HepG2 (cell line): ENCODE results near the gene ITPK1. TPM values are rescaled to one million over a fixed set of nuclear protein-coding genes. Genes with fewer than 3 reads are reported as not detected.

ENCODE experiments used
- ARID5B ChIP-seq: IDR thresholded peaks from 2 replicates; pipeline ENCODE4 v1.4.0; 2020; ENCODE audit warnings: mild to moderate bottlenecking, missing genetic modification reagents
- CEBPG ChIP-seq: IDR thresholded peaks from 2 replicates; pipeline ENCODE4 v1.6.1; 2016
- CREB1 ChIP-seq, 2 experiments: fragments of 450-650 bp in 1 of 2; IDR thresholded peaks; 2 replicates each; pipeline ENCODE4 v1.6.1; 2016 to 2017; ENCODE audit warnings: control low read depth in 1 of 2, mild to moderate bottlenecking in 1 of 2, missing compliant biosample characterization in 1 of 2, missing genetic modification characterization in 1 of 2
- DPF2 ChIP-seq: sonication (generic); formaldehyde crosslinking; IDR thresholded peaks from 2 replicates; pipeline ENCODE4 v1.4.0; 2020; ENCODE audit warnings: mild to moderate bottlenecking, low read depth, missing genetic modification reagents, borderline replicate concordance
- EEA1 ChIP-seq: sonication (generic); formaldehyde crosslinking; IDR thresholded peaks from 2 replicates; pipeline ENCODE4 v1.5.1; 2020; ENCODE audit warnings: mild to moderate bottlenecking, missing genetic modification reagents, borderline replicate concordance
- LCORL ChIP-seq, 2 experiments: fragments of 450-650 bp in 1 of 2; sonication (generic) in 1 of 2; formaldehyde crosslinking in 1 of 2; IDR thresholded peaks; 2 replicates each; pipeline versions ENCODE4 v1.5.0 to v1.6.1; 2017 to 2020; ENCODE audit warnings: antibody characterized with exemption in 1 of 2, missing genetic modification reagents in 1 of 2
- NBN ChIP-seq: fragments of 450-650 bp; conservative IDR thresholded peaks from 2 replicates; pipeline ENCODE4 v1.6.1; 2017
- PHF20 ChIP-seq: sonication (generic); formaldehyde crosslinking; IDR thresholded peaks from 2 replicates; pipeline ENCODE4 v1.5.0; 2020; ENCODE audit warnings: mild to moderate bottlenecking, missing genetic modification reagents
- STAT5B ChIP-seq: sonication (generic); formaldehyde crosslinking; IDR thresholded peaks from 2 replicates; pipeline ENCODE4 v1.4.0; 2020; ENCODE audit warnings: missing genetic modification reagents
- ZBTB40 ChIP-seq, 2 experiments: fragments of 450-650 bp in 1 of 2; sonication (generic) in 1 of 2; formaldehyde crosslinking in 1 of 2; IDR thresholded peaks; 2 replicates each; pipeline versions ENCODE4 v1.6.1 to v1.8.0; 2016 to 2022; ENCODE audit warnings: antibody characterized with exemption in 1 of 2, mild to moderate bottlenecking in 1 of 2, missing genetic modification reagents in 1 of 2
- ZBTB7B ChIP-seq: sonication (generic); formaldehyde crosslinking; IDR thresholded peaks from 2 replicates; pipeline ENCODE4 v1.4.0; 2020; ENCODE audit warnings: missing genetic modification reagents
- ZNF10 ChIP-seq: sonication (generic); formaldehyde crosslinking; IDR thresholded peaks from 2 replicates; pipeline ENCODE4 v1.4.0; 2020; ENCODE audit warnings: mild to moderate bottlenecking, low read depth, missing genetic modification reagents, borderline replicate concordance
- ZNF562 ChIP-seq: sonication (generic); formaldehyde crosslinking; IDR thresholded peaks from 2 replicates; pipeline ENCODE4 v1.8.0; 2022; ENCODE audit warnings: missing genetic modification reagents, borderline replicate concordance
- ZNF577 ChIP-seq: sonication (generic); formaldehyde crosslinking; IDR thresholded peaks from 2 replicates; pipeline ENCODE4 v1.4.0; 2020; ENCODE audit warnings: mild to moderate bottlenecking, low read depth, missing genetic modification reagents, borderline replicate concordance
- ZNF83 ChIP-seq: sonication (generic); formaldehyde crosslinking; IDR thresholded peaks from 2 replicates; pipeline ENCODE4 v1.4.0; 2020; ENCODE audit warnings: missing genetic modification reagents, mild to moderate bottlenecking, borderline replicate concordance
- polyA plus RNA-seq, 8 experiments: library from polyadenylated mRNA; depleted of rRNA in 3 of 8; stranded (reverse) in 7 of 8; unstranded in 1 of 8; fragments of >200 nt; fragmentation: Illumina TruSeq in 4 of 8; extraction: Trizol in 4 of 8; gene quantifications; 2 replicates each; pipeline versions ENCODE4 v1.2.1 to v1.2.3, GENCODE V29; 2011 to 2016; ENCODE audit warnings: low read depth in 4 of 8, missing spikeins in 1 of 8, mixed read lengths in 1 of 8; ENCODE audit not compliant: insufficient read depth in 1 of 8
- total RNA-seq, 5 experiments: library from RNA; depleted of rRNA; stranded (reverse); fragments of >200 nt; fragmentation: Illumina TruSeq; extraction: Trizol; gene quantifications; 2 replicates each; pipeline ENCODE4 v1.2.3, GENCODE V29; 2016; ENCODE audit warnings: low read depth in 1 of 5

ITPK1 gene
- total and polyA plus RNA-seq, 2 of the 13 experiments (the other 11 are each of a cell fraction or from before 2014, with no cell fraction given): 20.5 to 47.5 TPM

DNA sequence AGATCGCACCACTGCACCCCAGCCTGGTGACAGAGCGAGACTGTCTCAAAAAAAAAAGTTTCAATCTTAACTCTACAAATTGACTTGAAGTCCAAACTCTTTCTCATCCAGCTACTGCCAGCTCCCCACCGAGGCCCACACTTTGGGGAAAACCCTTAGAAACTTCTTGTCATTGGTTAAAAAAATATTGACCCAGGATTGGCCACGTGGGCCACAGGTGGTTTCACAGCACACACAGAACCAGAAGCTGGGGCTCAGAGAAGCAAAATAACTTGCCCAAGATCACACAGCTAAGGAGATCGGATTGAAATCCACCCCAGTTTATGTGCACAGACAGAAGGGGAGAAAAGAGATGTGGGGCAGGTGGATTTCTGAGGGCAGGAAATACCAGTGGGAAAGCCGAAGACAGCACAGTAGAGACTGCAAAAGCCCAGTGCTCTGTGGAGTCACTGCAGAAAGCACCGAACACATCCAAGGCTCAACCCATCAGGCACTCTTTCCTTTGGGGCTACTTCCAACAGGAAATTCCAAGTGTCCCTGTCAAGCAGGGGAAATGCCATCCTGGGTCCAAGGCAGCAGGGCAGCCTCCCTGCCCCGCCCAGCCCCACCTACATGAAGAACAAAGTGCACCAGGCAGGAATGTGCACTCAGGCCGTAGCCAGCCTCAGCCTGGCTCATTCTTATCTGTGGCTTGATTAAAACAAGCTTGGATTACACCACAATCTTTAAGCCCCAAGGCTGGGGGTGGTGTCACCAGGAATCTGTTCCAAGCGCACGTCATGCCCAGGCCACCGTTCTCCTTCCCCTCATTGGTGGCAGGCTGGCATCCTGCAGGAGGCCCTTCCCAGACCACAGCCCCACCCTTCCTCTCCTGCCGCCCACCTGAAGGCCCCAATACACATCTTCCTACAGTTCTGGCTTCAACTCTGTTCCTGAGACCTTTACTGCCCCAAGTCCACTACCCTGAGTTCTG is 72.5 kb downstream of the ITPK1 start (continued):
- peak; percentile 86 for TF ChIP-seq ARID5B (CRISPR knock-in tag)
- no peak for TF ChIP-seq ZNF577
- no peak for TF ChIP-seq ZNF562 (CRISPR knock-in tag)
- no peak for TF ChIP-seq LCORL (IDR thresholded peaks at IDR 0.05)
- peak; percentile 66; the same call in 1 of the 2 replicates for TF ChIP-seq LCORL (CRISPR knock-in tag; IDR thresholded peaks at IDR 0.05)
- TF ChIP-seq ZBTB40 (IDR thresholded peaks at IDR 0.05): no peak
- no peak for TF ChIP-seq ZBTB40 (CRISPR knock-in tag; IDR thresholded peaks at IDR 0.05)
- TF ChIP-seq DPF2 (CRISPR knock-in tag): peak; percentile 52
- peak; percentile 24; the same call in 1 of the 2 replicates for TF ChIP-seq CEBPG
- TF ChIP-seq PHF20: no peak
- TF ChIP-seq ZNF83: no peak
- no peak for TF ChIP-seq EEA1 (CRISPR knock-in tag)
- no peak for TF ChIP-seq ZNF10 (CRISPR knock-in tag)
- TF ChIP-seq ZBTB7B (CRISPR knock-in tag): peak; percentile 69
- no peak for TF ChIP-seq STAT5B (CRISPR knock-in tag)
- TF ChIP-seq CREB1 (IDR thresholded peaks at IDR 0.05): 0 out of 2 replicates have a peak, but pooled peaks have one; percentile 20
- no peak; the same call in 1 of the 2 replicates for TF ChIP-seq CREB1 (CRISPR knock-in tag; IDR thresholded peaks at IDR 0.05)
- TF ChIP-seq NBN: no peak
